Upper lobe of left lung (tissue), 6 donors: ENCODE results near the gene OSBPL8. TPM values are rescaled to one million over a fixed set of nuclear protein-coding genes. Genes with fewer than 3 reads are reported as not detected.

Source experiments
- ATAC-seq, 2 donors: fragments of 200-7000 bp; cut with Tn5 transposase; one replicate each; pipeline ENCODE4 v1.9.1; 2022; ENCODE audit warnings: mild to moderate bottlenecking in 2 of 2, moderate library complexity in 2 of 2; ENCODE audit not compliant: low FRiP score in 2 of 2
- DNase-seq, 2 donors: peaks; one replicate each; pipeline ENCODE4 v3.0.0-alpha.2; 2019 to 2020
- H3K27ac ChIP-seq, 4 donors: fragments of 200-600 bp; sonication (generic); one replicate each; pipeline ENCODE4 v1.5.1; 2016 to 2019
- H3K27me3 ChIP-seq, 4 donors: fragments of 200-600 bp; sonication (generic); one replicate each; pipeline ENCODE4 v1.5.1; 2017 to 2019
- H3K36me3 ChIP-seq, 4 donors: fragments of 200-600 bp; sonication (generic); one replicate each; pipeline ENCODE4 v1.5.1; 2016 to 2019
- H3K4me1 ChIP-seq, 4 donors: fragments of 200-600 bp; sonication (generic); one replicate each; pipeline ENCODE4 v1.5.1; 2018 to 2019
- H3K4me3 ChIP-seq, 4 donors: fragments of 200-600 bp; sonication (generic); one replicate each; pipeline ENCODE4 v1.5.1; 2017 to 2019; ENCODE audit warnings: mild to moderate bottlenecking in 2 of 4, moderate library complexity in 1 of 4
- H3K9me3 ChIP-seq, 4 donors: fragments of 200-600 bp; sonication (generic); one replicate each; pipeline ENCODE4 v1.5.1; 2018 to 2019
- EP300 ChIP-seq, 4 donors: sonication (generic); formaldehyde crosslinking; IDR thresholded peaks; one replicate each; pipeline ENCODE4 v1.5.1; 2017; ENCODE audit warnings: antibody characterized with exemption in 4 of 4, control low read depth in 2 of 4
- POLR2A ChIP-seq, 4 donors: fragments of 450-650 bp; IDR thresholded peaks; one replicate each; pipeline ENCODE4 v1.5.1; 2016 to 2017; ENCODE audit warnings: antibody characterized with exemption in 4 of 4, mild to moderate bottlenecking in 2 of 4
- POLR2AphosphoS5 ChIP-seq, 2 donors: sonication (generic); formaldehyde crosslinking; IDR thresholded peaks; one replicate each; pipeline ENCODE4 v1.5.1; 2017; ENCODE audit warnings: antibody characterized with exemption in 2 of 2
- WGBS, 2 donors: methylation state at CpG; one replicate each; pipeline ENCODE4 v1.1.5; 2017 to 2018; 5-methylcytosine and 5-hydroxymethylcytosine counted together
- total RNA-seq, 6 donors: library from RNA; depleted of rRNA in 4 of 6; stranded (reverse); fragments of >200 nt in 4 of 6; gene quantifications; one replicate each; pipeline versions ENCODE4 v1.1.0 to v1.2.1, GENCODE V29; 2016 to 2021
- TF ChIP-seq, protein P1 (sequence below), 6 experiments: fragments of 450-650 bp in 4 of 6; fragments of 200-600 bp in 2 of 6; sonication (generic) in 2 of 6; IDR thresholded peaks; one replicate each; pipeline ENCODE4 v1.5.1; 2016 to 2019; ENCODE audit warnings: antibody characterized with exemption in 6 of 6
- donor health status: DM: no; HTN: no; CAD: no; lungs with moderate emphysema.
- donor health status: DM: no; HTN: yes; CAD: no; lungs with severe emphysema.

Gene OSBPL8
- total RNA-seq, 6 donors from 2014 or later, result 35.6 to 103 (median 73.3) TPM

DNA sequence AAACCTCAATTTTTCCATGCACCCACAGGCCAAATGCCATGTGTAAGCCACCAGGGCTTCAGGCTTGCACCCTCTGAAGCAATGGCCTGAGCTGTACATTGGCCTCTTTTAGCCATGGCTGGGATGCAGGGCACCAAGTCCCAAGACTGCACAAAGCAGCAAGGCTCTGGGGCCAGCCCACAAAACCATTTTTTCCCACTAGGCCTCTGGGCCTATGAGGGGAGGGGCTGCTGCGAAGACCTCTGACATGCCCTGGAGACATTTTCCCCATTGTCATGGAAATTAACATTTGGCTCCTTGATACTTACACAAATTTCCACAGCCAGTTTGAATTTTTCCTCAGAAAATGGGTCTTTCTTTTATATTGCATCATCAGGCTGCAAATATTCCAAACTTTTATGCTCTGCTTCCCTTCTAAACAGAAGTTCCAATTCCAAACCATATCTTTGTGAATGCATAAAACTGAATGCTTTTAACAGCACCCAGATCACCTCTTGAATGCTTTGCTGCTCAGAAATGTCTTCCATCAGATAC is 14.3 kb upstream of the OSBPL8 start:
- DNase-seq (no peak), ATAC-seq (no peak)
- Histone ChIP-seq H3K27ac (no peak overlapping the region), H3K4me1 (no peaks in the 10 kb centered on the region), H3K9me3 (no peaks in the 10 kb centered on the region), H3K27me3 (no peaks in the 10 kb centered on the region), H3K4me3 (no peak overlapping the region), H3K36me3 (no peaks in the 10 kb centered on the region)
- WGBS, 2 donors, result 100% methylated on average over 1 of the region's 1 CpG
- TF ChIP-seq EP300 (IDR thresholded peaks at IDR 0.05) (no peak), POLR2AphosphoS5 (IDR thresholded peaks at IDR 0.05) (no peak), POLR2A (IDR thresholded peaks at IDR 0.05) (no peak)
- TF ChIP-seq, protein P1, sequence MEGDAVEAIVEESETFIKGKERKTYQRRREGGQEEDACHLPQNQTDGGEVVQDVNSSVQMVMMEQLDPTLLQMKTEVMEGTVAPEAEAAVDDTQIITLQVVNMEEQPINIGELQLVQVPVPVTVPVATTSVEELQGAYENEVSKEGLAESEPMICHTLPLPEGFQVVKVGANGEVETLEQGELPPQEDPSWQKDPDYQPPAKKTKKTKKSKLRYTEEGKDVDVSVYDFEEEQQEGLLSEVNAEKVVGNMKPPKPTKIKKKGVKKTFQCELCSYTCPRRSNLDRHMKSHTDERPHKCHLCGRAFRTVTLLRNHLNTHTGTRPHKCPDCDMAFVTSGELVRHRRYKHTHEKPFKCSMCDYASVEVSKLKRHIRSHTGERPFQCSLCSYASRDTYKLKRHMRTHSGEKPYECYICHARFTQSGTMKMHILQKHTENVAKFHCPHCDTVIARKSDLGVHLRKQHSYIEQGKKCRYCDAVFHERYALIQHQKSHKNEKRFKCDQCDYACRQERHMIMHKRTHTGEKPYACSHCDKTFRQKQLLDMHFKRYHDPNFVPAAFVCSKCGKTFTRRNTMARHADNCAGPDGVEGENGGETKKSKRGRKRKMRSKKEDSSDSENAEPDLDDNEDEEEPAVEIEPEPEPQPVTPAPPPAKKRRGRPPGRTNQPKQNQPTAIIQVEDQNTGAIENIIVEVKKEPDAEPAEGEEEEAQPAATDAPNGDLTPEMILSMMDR (IDR thresholded peaks at IDR 0.05), result no peak

DNA sequence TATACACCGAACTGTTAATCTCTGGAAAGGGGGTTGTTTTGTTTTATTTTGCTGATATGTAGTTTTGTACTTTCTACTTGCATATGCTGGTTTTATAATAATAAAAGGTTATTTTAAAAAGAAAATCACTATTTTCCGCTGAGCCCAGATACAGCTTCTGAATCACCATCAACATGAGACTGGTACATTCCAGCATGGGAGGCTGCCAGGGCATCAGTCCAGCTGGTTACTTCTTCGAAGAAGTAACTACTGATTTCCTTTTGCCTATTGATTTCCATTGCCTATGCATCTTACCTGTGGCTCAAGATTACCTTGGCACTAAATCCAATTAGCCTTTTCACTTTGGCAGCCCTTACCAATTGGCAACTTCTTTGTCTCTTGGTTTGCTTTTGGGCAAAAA is 11.7 kb upstream of the OSBPL8 start:
- ATAC-seq (no peak), DNase-seq (no peak)
- 88 to 91% methylated on average over 3 of the region's 3 CpGs for WGBS, 2 donors
- H3K27ac ChIP-seq, result no peak overlapping the region
- no peaks in the 10 kb centered on the region for H3K4me1 ChIP-seq
- no peaks in the 10 kb centered on the region for H3K9me3 ChIP-seq
- TF ChIP-seq POLR2A (IDR thresholded peaks at IDR 0.05) (no peak), POLR2AphosphoS5 (IDR thresholded peaks at IDR 0.05) (no peak), EP300 (IDR thresholded peaks at IDR 0.05) (no peak)
- TF ChIP-seq, protein P1 (IDR thresholded peaks at IDR 0.05), result no peak
- no peak overlapping the region for H3K4me3 ChIP-seq
- no peaks in the 10 kb centered on the region for H3K36me3 ChIP-seq
- H3K27me3 ChIP-seq, result no peaks in the 10 kb centered on the region

DNA sequence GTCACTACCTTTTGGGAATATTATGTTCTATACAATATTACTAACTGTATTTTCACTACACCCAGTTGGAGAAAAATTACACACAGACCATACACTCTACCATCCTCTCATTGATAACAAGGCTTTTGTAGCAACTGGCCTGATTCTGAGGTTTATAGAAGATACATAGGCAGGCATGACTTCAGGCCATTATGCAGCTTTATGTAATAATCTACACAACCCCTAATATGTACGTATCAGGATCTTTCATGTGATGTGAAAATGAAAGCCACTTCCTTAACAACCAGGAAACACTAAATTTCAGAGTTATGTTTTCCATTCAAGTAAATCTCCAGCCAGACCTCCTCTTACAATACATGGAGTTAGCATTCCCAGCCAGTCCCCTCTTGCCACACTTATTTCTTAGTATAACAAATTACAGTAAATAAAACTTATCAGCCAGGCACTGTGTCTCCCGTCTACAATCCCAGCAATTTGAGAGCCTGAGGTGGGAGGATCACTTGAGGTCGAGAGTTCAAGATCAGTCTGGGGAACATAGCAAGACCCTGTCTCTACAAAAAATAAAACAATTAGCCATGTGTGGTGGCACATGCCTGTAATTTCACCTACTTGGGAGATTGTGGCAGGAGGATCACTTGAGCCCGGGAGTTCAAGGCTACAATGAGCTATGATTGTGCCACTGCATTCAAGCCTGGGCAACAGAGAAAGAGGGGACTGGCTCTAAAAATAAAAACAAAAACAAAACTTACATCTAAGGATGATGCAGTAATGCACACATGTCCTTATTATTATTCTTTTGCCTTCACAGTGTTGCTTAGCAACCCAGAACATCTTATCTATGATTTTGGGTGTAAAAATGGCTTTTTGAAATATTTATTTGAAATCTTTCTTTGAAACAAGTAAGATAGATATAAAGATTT is 10.4 kb upstream of the OSBPL8 start:
- no peak for ATAC-seq
- TF ChIP-seq POLR2AphosphoS5 (IDR thresholded peaks at IDR 0.05) (no peak), EP300 (IDR thresholded peaks at IDR 0.05) (no peak), POLR2A (IDR thresholded peaks at IDR 0.05) (no peak)
- TF ChIP-seq, protein P1 (IDR thresholded peaks at IDR 0.05), result no peak

DNA sequence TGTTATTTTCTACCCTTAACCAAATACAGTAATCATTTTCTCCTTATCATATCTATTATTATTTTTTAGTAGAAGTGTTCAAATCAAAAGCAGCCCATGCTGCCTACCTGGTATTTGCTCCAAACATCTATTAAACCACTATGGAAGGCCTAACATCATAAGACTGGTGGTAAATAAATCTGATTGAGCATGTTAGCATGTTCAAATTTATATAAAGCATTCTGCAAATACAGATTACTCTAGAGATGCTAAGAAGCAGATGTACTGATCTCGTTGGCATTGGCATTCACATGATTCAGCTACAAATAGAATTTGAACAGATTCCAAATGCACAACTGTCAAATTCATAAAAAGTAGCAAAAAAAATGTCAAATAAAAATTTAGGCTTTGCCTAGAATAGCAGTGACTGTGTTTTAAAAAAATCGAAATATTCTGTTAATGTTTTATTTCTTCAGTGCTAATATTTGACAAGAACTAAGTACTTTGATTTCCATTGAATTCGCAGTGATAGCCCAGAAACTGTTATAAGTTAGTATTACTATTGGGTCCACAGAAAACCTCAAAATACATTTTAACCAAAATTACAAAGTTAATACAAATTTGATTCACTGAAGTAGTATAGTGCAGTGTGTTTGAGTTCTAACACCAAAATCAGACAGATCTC is 9.4 kb upstream of the OSBPL8 start:
- Histone ChIP-seq H3K4me1 (no peaks in the 10 kb centered on the region), H3K27ac (no peak overlapping the region), H3K36me3 (no peaks in the 10 kb centered on the region), H3K4me3 (no peak overlapping the region), H3K9me3 (no peaks in the 10 kb centered on the region), H3K27me3 (no peaks in the 10 kb centered on the region)
- no peak for DNase-seq
- no peak for TF ChIP-seq EP300 (IDR thresholded peaks at IDR 0.05)
- TF ChIP-seq POLR2AphosphoS5 (IDR thresholded peaks at IDR 0.05), result no peak
- no peak for TF ChIP-seq POLR2A (IDR thresholded peaks at IDR 0.05)
- TF ChIP-seq, protein P1 (IDR thresholded peaks at IDR 0.05), result no peak
- ATAC-seq, result no peak
- 78 to 82% methylated on average over 3 of the region's 3 CpGs for WGBS, 2 donors

More for the DNA sequence above, 10.4 kb upstream of the OSBPL8 start:
- no peak overlapping the region for H3K4me3 ChIP-seq
- no peaks in the 10 kb centered on the region for H3K27me3 ChIP-seq
- H3K36me3 ChIP-seq, result no peaks in the 10 kb centered on the region
- H3K9me3 ChIP-seq, result no peaks in the 10 kb centered on the region
- H3K27ac ChIP-seq, result no peak overlapping the region
- WGBS, 2 donors, result 53 to 71% methylated on average over 4 of the region's 4 CpGs
- no peak for DNase-seq
- no peaks in the 10 kb centered on the region for H3K4me1 ChIP-seq
